NCI-H1930 (cell line): ENCODE data around the gene RAET1L.
"Not testable (repeated sequence)": the region's sequence is repeated elsewhere in the genome, so short reads cannot be mapped to it uniquely, and the experiment has no call there.

Source experiments
- DNase-seq, 2 experiments: peaks; one replicate each; lab custom pipeline; 2025; lab: John Stamatoyannopoulos, UW

The RAET1L gene

DNA sequence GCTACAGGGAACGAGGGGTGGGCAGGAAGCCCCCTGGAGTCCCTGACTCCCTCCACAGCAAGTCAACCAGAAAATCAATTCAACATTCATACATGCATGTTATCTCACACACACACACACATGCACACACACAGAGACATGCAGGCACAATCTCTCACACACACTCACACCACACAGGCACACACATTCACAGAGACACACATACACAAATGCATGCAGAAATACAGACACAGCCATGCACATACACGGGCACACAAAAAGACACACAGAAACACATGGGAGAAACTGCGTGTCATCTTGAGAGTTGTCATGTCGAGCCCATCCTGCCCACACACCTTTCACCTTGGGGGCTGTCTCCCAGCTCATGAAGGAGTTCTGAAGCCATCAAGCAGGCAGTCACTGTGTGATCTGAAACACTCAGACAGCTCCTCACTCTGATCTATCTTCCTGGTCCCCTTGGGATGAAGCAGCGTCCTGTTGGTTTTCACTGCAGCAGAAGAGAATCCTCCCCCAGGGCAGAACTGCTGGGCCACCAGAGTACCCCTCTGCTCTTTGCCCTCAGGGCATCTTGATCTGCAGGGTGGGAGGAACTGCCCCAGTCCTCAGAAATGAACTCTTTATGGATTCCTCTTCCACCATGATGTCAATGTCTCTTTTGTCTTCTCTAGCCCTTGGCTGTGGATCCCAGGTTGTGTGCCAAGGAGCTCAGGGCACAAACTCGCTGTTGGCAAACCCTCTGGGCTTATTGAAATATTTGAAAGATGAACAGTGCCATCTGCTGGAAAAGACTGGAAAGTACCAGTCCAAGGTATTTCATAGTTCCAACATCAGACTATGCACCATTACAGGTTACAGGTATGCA, 8.8 kb downstream of the RAET1L start:
- peak; percentile 38 to 63 for DNase-seq

DNA sequence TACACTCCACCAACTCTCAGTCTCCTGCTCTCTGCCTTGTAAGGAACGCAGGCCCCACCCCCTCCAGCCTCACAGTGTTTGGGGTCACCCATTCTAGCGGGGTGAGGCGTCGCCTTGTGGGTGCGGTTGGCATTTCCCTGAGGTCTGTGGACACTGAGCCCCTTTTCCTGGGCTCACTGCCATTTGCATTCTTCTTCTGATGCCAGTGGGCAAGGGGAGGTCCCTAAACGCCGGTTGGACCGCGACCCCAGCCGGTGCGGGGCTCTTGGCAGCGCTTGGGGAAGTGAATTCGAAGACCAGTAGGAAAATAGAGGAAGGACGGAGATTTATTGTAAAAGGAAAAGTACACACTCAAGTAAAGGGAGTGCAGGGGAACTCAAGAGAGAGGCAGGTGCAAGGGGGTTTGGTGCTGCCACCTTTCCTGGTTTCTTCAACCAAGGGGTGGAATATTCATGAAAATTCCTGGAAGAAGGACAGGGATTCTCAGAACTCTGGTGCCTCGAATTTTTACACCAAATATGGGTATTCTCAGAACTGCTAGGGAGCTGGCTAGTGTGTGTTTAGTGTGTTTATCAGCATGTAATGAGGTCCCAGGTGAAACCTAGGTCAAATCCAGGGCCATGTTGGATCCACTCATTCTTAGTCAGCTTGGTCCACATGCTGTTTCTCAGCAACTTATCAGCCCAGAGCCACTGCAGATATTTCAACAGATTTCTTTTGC, 9.9 kb downstream of the RAET1L start:
- not testable (repeated sequence) for DNase-seq

- not testable (repeated sequence) for DNase-seq
These were observed 10.6 kb downstream of the RAET1L start for GRCh38 chr6:150014623-150015280.

- DNase-seq = not testable (repeated sequence)
These were observed 11.3 kb downstream of the RAET1L start for GRCh38 chr6:150013785-150014622.

DNA sequence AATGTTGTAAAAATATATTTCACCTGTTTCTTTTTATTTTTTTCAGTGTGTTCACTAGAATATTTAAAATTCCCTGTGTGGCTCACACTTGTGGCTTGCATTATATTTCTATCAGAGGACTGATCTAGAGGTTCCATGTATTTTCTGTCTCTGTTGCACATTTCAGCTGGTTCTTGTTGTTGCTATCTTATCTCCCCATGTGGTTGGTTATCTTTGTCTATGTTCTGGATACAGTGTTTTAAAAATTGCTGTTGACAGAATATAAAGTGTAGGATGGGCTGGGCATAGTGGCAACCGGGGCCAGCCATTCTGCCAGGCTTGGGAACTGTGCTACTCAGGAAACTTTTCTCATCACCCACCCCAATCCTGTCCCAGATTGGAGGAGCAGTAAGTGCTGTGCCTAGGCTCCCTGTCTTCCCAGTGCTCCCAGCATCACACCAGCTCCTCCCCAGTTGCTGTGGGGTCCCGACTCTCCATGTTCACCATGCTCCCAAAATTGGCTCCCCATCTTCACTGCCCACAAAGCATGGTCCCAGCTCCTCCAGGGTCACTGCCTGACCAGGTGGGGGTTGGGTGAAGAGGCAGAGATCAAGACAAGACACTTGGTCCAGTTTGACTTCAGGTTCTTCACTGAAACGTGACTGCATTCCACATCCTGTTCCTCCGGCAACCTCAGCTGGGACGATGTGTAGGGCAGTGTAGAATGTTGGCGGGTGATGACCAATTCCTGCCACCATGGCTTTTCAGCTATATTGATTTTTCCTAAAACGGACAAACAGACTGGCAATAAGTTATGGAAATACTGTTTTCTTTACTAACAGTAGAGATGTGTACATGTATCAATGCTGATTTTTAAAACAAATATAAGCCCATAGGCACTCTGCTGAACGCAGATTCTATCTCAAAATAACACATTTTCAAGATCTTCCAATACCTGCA, 12.2 kb downstream of the RAET1L start:
- DNase-seq = not testable (repeated sequence)

DNA sequence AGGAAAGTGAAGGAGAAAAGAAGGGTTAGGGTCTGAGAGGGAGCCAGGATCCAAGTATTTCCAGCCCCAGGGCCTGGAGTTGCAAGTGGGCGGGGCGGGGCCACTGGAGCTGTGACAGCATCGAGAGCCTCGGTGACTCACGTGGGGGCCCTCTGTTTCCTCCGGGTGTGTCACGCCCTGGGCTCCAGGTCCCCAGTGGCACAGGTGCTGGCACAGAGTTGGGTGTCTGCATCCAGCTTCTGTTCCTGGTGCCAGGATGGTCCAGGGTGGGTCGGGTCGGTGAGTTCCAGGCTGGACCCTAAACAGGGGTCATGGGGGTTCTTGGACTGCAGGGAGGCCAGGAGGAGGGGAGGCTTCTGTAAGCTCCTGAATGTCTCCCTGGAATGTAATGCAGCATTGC, 16.7 kb downstream of the RAET1L start:
- DNase-seq = no peak

DNA sequence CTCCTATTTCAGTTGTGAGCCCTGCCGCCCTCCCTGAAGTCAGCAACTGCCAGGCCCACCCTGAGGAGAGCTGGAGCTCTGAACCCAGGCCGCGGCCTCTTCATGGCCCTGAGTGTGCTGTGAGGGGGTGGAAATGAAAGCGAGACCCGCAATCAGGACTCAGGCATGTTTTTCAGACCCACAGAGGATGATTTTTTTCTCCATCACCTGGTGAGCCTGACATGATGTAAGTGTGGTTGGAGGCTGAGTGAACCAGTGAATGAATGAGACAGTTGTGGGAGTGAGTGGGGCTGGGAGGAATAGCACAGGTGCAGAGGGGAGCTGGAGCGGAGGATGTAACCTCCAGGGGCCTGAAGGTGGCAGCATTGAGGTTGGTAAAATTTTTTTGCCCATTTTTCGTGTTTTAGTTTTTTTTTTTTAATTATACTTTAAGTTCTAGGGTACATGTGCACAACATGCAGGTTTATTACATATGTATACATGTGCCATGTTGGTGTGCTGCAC, 18.3 kb downstream of the RAET1L start:
- no peak for DNase-seq

DNA sequence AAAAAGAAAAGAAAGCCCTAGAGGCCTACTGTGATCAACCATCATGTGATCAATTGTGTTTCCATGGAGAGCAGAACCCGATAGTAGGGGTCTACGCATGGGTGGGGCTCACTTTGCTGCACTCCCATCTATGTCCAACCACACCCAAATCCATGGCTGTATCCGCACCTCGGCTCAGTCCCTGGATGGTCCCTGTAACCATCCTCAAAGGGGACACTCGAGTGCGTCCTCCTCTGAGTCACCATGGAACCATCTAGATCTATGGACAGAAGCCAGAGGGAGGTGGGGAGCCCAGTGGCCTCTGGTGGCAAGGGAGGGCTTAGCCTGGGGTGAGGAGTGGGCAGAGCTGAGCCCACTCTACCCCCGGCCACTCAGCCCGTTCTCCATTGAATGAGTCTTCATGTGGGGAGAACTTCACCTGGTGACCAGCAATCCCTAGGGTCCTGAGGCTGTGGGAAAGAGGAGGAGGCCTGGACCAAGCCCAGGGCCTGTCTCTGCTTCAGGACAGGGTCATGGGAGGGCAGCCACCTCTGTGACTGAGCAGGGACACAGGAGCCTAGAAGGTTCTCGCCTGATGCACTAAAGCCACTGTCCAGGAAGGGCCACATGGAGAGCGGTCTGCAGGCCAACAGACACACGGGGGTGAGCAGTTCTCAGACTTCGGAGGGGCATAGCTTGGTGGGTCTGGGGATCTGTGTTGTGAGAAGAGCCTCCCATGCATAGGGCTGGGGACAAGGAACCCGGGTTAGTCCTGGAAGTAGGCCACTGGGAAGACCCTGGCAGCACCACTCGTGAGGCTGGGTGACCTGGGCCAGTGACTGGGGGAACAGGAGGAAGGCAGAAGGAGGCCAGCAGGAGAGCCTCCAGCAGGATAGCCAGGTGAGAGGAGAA, 19.3 kb downstream of the RAET1L start:
- no peak for DNase-seq

- DNase-seq = peak; percentile 81 to 82
These were observed 20.3 kb downstream of the RAET1L start for GRCh38 chr6:150004783-150005717.

GRCh38 chr6:150004101-150004782, 21.1 kb downstream of the RAET1L start:
- no peak for DNase-seq

- DNase-seq = not testable (repeated sequence)
These were observed 21.7 kb downstream of the RAET1L start for GRCh38 chr6:150003599-150003998.

DNA sequence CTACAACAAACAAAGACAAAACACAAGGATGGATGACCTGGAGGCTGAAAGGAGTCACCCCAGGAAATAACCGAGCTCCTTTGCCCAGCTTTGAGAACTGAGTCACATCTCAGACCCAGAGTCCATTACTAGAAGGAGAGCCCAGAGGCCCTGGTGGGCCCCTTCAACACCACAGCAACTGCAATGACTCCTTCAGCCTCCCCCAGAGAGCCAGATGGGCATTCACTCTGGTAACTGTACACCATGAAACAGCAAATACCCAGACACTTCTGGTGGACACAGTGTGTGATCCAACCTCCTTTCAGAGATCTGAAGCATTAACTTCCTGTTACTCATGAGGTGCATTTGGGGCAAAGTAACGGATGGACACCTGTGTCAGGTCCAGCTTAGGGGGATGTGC, 22.6 kb downstream of the RAET1L start:
- DNase-seq = no peak

DNA sequence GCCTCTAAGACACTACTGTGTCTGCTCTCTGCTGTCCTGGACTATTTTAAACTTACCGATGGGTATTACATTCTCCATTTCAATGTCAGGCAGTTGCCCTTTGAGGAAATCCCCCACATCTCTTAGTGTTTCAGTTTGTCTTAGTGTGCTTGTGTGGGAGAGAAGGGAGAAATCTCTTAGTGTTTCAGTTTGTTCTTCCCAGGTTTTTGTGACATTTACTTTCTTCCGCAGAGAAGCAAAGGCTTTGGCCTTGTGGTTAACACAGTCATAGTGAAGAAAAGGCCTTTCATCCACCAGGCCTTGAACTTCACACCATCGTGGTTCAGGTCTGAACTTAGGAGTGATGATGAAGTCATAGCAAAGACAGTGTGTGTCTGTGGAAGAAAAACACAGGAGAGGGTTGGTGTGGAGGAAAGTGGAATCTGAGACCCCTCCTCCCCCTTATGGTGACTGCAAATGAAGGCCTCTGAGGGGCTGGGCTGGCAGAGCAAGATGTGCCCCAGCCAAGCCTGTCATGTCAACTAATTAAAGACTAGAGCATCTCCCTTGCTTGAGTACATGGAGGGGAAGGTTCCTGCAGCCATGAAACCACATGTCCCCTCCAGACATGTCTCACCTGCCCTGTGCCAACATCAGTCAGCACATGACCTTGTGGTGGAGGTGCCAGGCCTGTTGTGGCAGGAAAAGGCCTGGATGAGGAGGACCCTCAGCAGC, 23.9 kb downstream of the RAET1L start:
- DNase-seq = no peak

GRCh38 chr6:149999636-150000035, 25.7 kb downstream of the RAET1L start:
- no peak for DNase-seq

- no peak for DNase-seq
These were observed 29.4 kb downstream of the RAET1L start for GRCh38 chr6:149995971-149996370.

- no peak for DNase-seq
These were observed 30.0 kb downstream of the RAET1L start for GRCh38 chr6:149995235-149995750.

- no peak for DNase-seq
These were observed 33.5 kb downstream of the RAET1L start for GRCh38 chr6:149991838-149992237.
